Endodermal cell (in vitro differentiated cells): ENCODE measurements around the gene TMEM165. TPM values are rescaled to one million over a fixed set of nuclear protein-coding genes. Genes with fewer than 3 reads are reported as not detected.
"Not testable (repeated sequence)": the region's sequence is repeated elsewhere in the genome, so short reads cannot be mapped to it uniquely, and the experiment has no call there.

Experiments
- DNase-seq: peaks from one replicate; pipeline ENCODE4 v3.0.0-alpha.2; 2017
- H3K27ac ChIP-seq: 2 replicates; pipeline ENCODE4 v1.5.1; 2013; ENCODE audit warnings: mild to moderate bottlenecking, low read depth, low read length, moderate library complexity
- H3K27me3 ChIP-seq: 2 replicates; pipeline ENCODE4 v1.6.1; 2013; ENCODE audit warnings: mild to moderate bottlenecking, low read length, moderate library complexity; ENCODE audit not compliant: insufficient read depth, control insufficient read depth, poor library complexity, severe bottlenecking
- H3K36me3 ChIP-seq: 2 replicates; pipeline ENCODE4 v1.7.0; 2013; ENCODE audit warnings: mild to moderate bottlenecking, low read length, moderate library complexity; ENCODE audit not compliant: control insufficient read depth, insufficient read depth
- H3K4me1 ChIP-seq: one replicate; pipeline ENCODE4 v1.7.0; 2013; ENCODE audit warnings: low read length; ENCODE audit not compliant: control insufficient read depth, insufficient read depth
- H3K4me3 ChIP-seq: 2 replicates; pipeline ENCODE4 v1.5.1; 2013; ENCODE audit warnings: mild to moderate bottlenecking, low read length, moderate library complexity
- H3K9ac ChIP-seq: 2 replicates; pipeline ENCODE4 v1.6.1; 2013; ENCODE audit warnings: mild to moderate bottlenecking, low read length, moderate library complexity; ENCODE audit not compliant: poor library complexity, severe bottlenecking; ENCODE audit errors: extremely low read depth
- H3K9me3 ChIP-seq: 2 replicates; pipeline ENCODE4 v1.6.1; 2013; ENCODE audit warnings: mild to moderate bottlenecking, low read length, moderate library complexity; ENCODE audit not compliant: control insufficient read depth
- H3K27ac Mint-ChIP-seq: 2 replicates; pipeline ENCODE4 v1.8.0; 2020; ENCODE audit warnings: mixed read lengths
- H3K27me3 Mint-ChIP-seq: 2 replicates; pipeline ENCODE4 v1.8.0; 2021; ENCODE audit warnings: mild to moderate bottlenecking, mixed read lengths; ENCODE audit not compliant: insufficient read depth
- H3K36me3 Mint-ChIP-seq: 2 replicates; pipeline ENCODE4 v1.8.0; 2020; ENCODE audit warnings: low read depth, mixed read lengths
- H3K4me1 Mint-ChIP-seq: 2 replicates; pipeline ENCODE4 v1.8.0; 2020; ENCODE audit warnings: mixed read lengths
- H3K4me3 Mint-ChIP-seq: 2 replicates; pipeline ENCODE4 v1.8.0; 2020; ENCODE audit warnings: mild to moderate bottlenecking, moderate library complexity, mixed read lengths
- H3K9me3 Mint-ChIP-seq: 2 replicates; pipeline ENCODE4 v1.8.0; 2020; ENCODE audit warnings: mild to moderate bottlenecking, mixed read lengths
- WGBS, 2 experiments: methylation state at CpG; one replicate each; pipeline versions ENCODE4 v1.1.5 to v1.1.7; 2013; ENCODE audit warnings: missing lambda C conversion rate in 2 of 2, mixed read lengths in 1 of 2; ENCODE audit not compliant: insufficient coverage in 1 of 2, insufficient read length in 1 of 2; 5-methylcytosine and 5-hydroxymethylcytosine counted together
- total RNA-seq, 2 donors: library from RNA; stranded (reverse); fragmentation: NEBNext Ultra II Directional in 1 of 2; extraction: Animal tissue kit (Norgen Biotek cat#: 25700) in 1 of 2; gene quantifications; 2 replicates in 1 of 2; 3 replicates in 1 of 2; pipeline ENCODE4 v1.2.1, GENCODE V29; 2021
- TF ChIP-seq, protein P1 (sequence below): fragments of 200-600 bp; sonication (generic); conservative IDR thresholded peaks from 2 replicates; pipeline ENCODE4 v1.5.0; 2021; ENCODE audit warnings: antibody characterized with exemption, mild to moderate bottlenecking

Gene TMEM165
- total RNA-seq, 2 donors from 2014 or later, result 90.5 to 100 TPM

DNA sequence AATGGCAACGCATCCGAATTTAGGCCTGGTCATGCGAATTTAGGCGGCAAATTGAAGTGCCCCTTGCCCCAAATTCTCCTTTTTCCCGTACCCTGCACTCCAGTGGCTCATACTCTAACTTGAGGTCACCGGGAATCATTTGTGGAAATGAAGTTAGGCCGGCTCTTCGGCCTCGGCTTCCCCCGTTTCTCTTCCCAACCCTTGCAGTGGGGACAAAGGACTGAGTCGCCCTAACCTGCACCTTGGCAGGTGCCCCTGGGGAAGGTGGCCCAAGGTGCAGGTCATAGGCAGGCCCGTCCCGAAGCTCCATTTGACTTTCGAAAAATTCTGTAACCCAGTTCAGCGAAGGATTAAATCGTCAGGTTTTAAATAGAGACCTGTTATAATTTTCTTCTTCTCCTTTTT lies 48.9 kb upstream of the TMEM165 start:
- Mint-ChIP-seq H3K27ac (peak overlapping the region; percentile 94), H3K27me3 (no peaks in the 10 kb centered on the region), H3K9me3 (no peaks in the 10 kb centered on the region), H3K4me3 (peak overlapping the region; percentile 73), H3K4me1 (peaks cover 14% of the 10 kb centered on the region), H3K36me3 (peaks cover 5% of the 10 kb centered on the region)
- no peaks in the 10 kb centered on the region for H3K36me3 ChIP-seq
- peak overlapping the region; percentile 66 for H3K9ac ChIP-seq
- no peaks in the 10 kb centered on the region for H3K9me3 ChIP-seq
- peak overlapping the region; percentile 84 for H3K4me3 ChIP-seq
- DNase-seq, result no peak
- WGBS, 2 experiments, result 38 to 40% methylated on average over 10 to 16 of the region's 16 CpGs
- TF ChIP-seq, protein P1, sequence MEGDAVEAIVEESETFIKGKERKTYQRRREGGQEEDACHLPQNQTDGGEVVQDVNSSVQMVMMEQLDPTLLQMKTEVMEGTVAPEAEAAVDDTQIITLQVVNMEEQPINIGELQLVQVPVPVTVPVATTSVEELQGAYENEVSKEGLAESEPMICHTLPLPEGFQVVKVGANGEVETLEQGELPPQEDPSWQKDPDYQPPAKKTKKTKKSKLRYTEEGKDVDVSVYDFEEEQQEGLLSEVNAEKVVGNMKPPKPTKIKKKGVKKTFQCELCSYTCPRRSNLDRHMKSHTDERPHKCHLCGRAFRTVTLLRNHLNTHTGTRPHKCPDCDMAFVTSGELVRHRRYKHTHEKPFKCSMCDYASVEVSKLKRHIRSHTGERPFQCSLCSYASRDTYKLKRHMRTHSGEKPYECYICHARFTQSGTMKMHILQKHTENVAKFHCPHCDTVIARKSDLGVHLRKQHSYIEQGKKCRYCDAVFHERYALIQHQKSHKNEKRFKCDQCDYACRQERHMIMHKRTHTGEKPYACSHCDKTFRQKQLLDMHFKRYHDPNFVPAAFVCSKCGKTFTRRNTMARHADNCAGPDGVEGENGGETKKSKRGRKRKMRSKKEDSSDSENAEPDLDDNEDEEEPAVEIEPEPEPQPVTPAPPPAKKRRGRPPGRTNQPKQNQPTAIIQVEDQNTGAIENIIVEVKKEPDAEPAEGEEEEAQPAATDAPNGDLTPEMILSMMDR, result no peak
- peaks cover 4% of the 10 kb centered on the region for H3K4me1 ChIP-seq
- H3K27ac ChIP-seq, result peak overlapping the region; percentile 60
- no peaks in the 10 kb centered on the region for H3K27me3 ChIP-seq

DNA sequence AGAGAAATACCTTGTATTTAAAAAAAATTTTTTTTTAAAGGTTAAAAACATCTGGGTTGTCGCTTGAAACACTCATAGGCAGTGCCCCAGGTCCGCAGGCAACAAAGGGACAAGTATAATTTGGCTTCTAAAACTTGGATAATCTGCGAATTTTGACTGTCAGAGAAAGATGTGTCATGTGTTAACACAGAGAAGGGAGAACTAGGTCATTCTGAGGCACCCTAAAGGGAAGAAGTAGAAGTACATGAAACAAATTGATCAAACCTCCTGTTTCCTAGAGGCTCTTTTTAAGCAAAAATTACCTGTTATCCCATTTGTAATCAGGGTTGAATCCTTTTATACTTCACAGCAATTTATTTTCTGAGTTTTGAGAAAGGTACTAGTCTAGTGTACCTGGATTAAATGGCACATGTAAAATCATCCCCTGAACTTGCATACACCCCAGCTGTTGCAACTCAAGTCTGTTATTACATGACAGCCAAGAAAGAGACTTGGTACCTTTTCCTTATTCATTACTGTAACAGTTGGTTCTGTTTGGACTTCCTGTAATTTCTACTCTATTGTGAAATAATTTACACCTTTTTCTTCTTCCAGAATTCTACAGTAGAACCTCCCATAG lies 48.0 kb upstream of the TMEM165 start:
- Mint-ChIP-seq H3K4me1 (peaks cover 14% of the 10 kb centered on the region), H3K9me3 (no peaks in the 10 kb centered on the region), H3K27me3 (no peaks in the 10 kb centered on the region), H3K36me3 (peaks cover 13% of the 10 kb centered on the region), H3K27ac (no peak overlapping the region), H3K4me3 (peak overlapping the region; percentile 73)
- DNase-seq, result no peak
- Histone ChIP-seq H3K9ac (no peak overlapping the region), H3K36me3 (no peaks in the 10 kb centered on the region), H3K4me1 (peaks cover 4% of the 10 kb centered on the region), H3K4me3 (no peak overlapping the region), H3K27ac (no peak overlapping the region), H3K9me3 (no peaks in the 10 kb centered on the region), H3K27me3 (no peaks in the 10 kb centered on the region)
- WGBS, 2 experiments, result 92 to 100% methylated on average over 2 to 3 of the region's 3 CpGs
- TF ChIP-seq, protein P1, result peak; percentile 28

DNA sequence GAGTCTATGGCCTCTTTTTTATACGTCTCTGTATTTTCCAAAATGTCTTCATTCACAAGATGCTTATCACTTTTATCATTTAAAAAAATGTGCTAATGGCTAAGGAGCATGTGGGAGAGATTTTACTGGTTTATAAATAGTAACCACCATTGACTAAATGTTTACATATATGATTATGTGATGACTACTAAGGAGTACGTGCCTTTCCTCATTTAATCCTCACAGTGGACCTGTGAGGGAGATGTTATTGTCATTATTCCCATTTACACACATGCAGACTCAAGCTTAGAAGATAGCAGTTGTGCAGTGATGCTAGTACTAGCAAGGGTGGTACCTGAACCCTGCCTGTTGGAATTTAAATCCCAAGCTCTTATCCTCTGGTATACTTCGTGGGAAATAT lies 47.3 kb upstream of the TMEM165 start:
- peaks cover 21% of the 10 kb centered on the region for H3K36me3 Mint-ChIP-seq
- H3K9ac ChIP-seq, result no peak overlapping the region
- no peak overlapping the region for H3K27ac Mint-ChIP-seq
- H3K4me1 Mint-ChIP-seq, result peaks cover 14% of the 10 kb centered on the region
- TF ChIP-seq, protein P1, result no peak
- H3K9me3 Mint-ChIP-seq, result peaks cover 7% of the 10 kb centered on the region
- H3K27ac ChIP-seq, result no peak overlapping the region
- peaks cover 4% of the 10 kb centered on the region for H3K4me1 ChIP-seq
- H3K9me3 ChIP-seq, result no peaks in the 10 kb centered on the region
- H3K4me3 ChIP-seq, result no peak overlapping the region
- H3K27me3 Mint-ChIP-seq, result no peaks in the 10 kb centered on the region
- no peaks in the 10 kb centered on the region for H3K27me3 ChIP-seq
- WGBS, 2 experiments, result 64 to 100% methylated on average over 1 to 2 of the region's 3 CpGs
- no peak for DNase-seq
- no peak overlapping the region for H3K4me3 Mint-ChIP-seq
- peaks cover 1% of the 10 kb centered on the region for H3K36me3 ChIP-seq

DNA sequence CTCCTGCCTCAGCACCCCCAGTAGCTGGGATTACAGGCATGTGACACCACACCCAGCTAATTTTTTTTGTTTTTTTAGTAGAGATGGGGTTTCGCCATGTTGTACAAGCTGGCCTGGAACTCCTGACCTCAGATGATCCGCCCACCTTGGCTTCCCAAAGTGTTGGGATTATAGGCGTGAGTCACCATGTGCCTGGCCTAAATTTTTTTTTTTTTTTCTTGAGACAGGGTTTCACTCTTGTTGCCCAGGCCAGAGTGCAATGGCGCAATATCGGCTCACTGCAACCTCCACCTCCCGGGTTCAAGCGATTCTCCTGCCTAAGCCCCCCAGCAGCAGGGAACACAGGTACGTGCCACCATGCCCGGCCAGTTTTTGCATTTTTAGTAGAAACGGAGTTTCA lies 44.9 kb upstream of the TMEM165 start:
- H3K36me3 Mint-ChIP-seq, result peaks cover 31% of the 10 kb centered on the region
- H3K27ac Mint-ChIP-seq, H3K4me1 ChIP-seq, H3K27me3 ChIP-seq, H3K9me3 ChIP-seq, H3K36me3 ChIP-seq, H3K4me3 Mint-ChIP-seq, H3K9ac ChIP-seq, H3K27me3 Mint-ChIP-seq, H3K4me1 Mint-ChIP-seq, DNase-seq, H3K27ac ChIP-seq, H3K4me3 ChIP-seq: not testable (repeated sequence)
- peaks cover 12% of the 10 kb centered on the region for H3K9me3 Mint-ChIP-seq
- WGBS, 2 experiments, result 89 to 94% methylated on average over 8 to 10 of the region's 10 CpGs
